EH (cell line): ENCODE data around the gene DAZAP1.
A peak's percentile ranks its signal among the peaks of the same experiment; 100 is the strongest.
"Not testable (repeated sequence)": the region's sequence is repeated elsewhere in the genome, so short reads cannot be mapped to it uniquely, and the experiment has no call there.

ENCODE experiments used
- DNase-seq: peaks from one replicate; pipeline ENCODE4 v3.0.0-alpha.2; 2015; ENCODE audit warnings: low read depth

The DAZAP1 gene

GRCh38 chr19:1410789-1411188 is 3.4 kb downstream of the DAZAP1 start:
- DNase-seq = no peak

GRCh38 chr19:1411255-1412191 is 4.1 kb downstream of the DAZAP1 start:
- peak; percentile 40 for DNase-seq

- no peak for DNase-seq
Measured at GRCh38 chr19:1412323-1412923, 5.0 kb downstream of the DAZAP1 start.

GRCh38 chr19:1412995-1413800 is 5.8 kb downstream of the DAZAP1 start:
- no peak for DNase-seq

GRCh38 chr19:1416014-1416841 is 8.8 kb downstream of the DAZAP1 start:
- DNase-seq = no peak

GRCh38 chr19:1417145-1417544 is 9.8 kb downstream of the DAZAP1 start:
- no peak for DNase-seq

GRCh38 chr19:1417681-1418495 is 10.5 kb downstream of the DAZAP1 start:
- DNase-seq = no peak

- DNase-seq = no peak
Measured at GRCh38 chr19:1418496-1418775, 11.1 kb downstream of the DAZAP1 start.

GRCh38 chr19:1418951-1419738 is 11.8 kb downstream of the DAZAP1 start:
- no peak for DNase-seq

- DNase-seq = not testable (repeated sequence)
Measured at GRCh38 chr19:1420085-1420484, 12.7 kb downstream of the DAZAP1 start.

GRCh38 chr19:1420590-1420989 is 13.2 kb downstream of the DAZAP1 start:
- DNase-seq = no peak

GRCh38 chr19:1421218-1421957 is 14.0 kb downstream of the DAZAP1 start:
- no peak for DNase-seq

- no peak for DNase-seq
Measured at GRCh38 chr19:1421958-1422305, 14.5 kb downstream of the DAZAP1 start.

- no peak for DNase-seq
Measured at GRCh38 chr19:1422360-1422759, 15.0 kb downstream of the DAZAP1 start.

GRCh38 chr19:1422943-1423342 is 15.6 kb downstream of the DAZAP1 start:
- DNase-seq = no peak

GRCh38 chr19:1423436-1424191 is 16.2 kb downstream of the DAZAP1 start:
- no peak for DNase-seq

- no peak for DNase-seq
Measured at GRCh38 chr19:1424192-1424955, 17.0 kb downstream of the DAZAP1 start.
